PC-3 (cell line): Measurements from ENCODE around the gene SLC10A7.

Experiments
- EZH2 ChIP-seq: fragments of 300-600 bp; sonication (generic); IDR thresholded peaks from one replicate; pipeline ENCODE4 v1.6.1; 2017; ENCODE audit warnings: antibody characterized with exemption, mild to moderate bottlenecking, low read length; ENCODE audit not compliant: unreplicated experiment
- EZH2phosphoT487 ChIP-seq: fragments of 300-600 bp; sonication (generic); IDR thresholded peaks from 2 replicates; pipeline ENCODE4 v1.6.1; 2018; ENCODE audit warnings: mild to moderate bottlenecking, antibody characterized with exemption, low read length, borderline replicate concordance
- TF ChIP-seq, protein P1 (sequence below): fragments of 300-600 bp; sonication (generic); conservative IDR thresholded peaks from 2 replicates; pipeline ENCODE4 v1.5.1; 2017; ENCODE audit warnings: antibody characterized with exemption, low read depth, mild to moderate bottlenecking, low read length

DNA sequence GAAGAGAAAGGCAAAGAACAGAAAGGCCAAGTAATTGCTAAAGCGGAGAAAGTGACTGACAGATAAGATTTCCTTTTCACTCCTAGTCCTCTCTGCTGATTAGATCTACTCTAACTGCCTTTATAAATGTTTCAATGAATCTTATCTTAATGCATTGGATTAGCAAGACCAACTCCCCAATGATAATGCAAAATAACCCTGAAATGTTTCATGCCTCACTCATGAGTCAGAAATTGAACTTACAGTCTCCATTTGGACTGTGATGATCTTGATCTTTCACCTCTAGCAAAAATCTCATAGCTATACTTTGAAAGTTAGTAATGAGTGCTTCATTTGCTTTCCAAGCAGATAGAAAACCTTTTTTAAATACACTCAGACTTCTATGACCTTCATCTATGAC is 26.5 kb downstream of the SLC10A7 start:
- TF ChIP-seq, protein P1, sequence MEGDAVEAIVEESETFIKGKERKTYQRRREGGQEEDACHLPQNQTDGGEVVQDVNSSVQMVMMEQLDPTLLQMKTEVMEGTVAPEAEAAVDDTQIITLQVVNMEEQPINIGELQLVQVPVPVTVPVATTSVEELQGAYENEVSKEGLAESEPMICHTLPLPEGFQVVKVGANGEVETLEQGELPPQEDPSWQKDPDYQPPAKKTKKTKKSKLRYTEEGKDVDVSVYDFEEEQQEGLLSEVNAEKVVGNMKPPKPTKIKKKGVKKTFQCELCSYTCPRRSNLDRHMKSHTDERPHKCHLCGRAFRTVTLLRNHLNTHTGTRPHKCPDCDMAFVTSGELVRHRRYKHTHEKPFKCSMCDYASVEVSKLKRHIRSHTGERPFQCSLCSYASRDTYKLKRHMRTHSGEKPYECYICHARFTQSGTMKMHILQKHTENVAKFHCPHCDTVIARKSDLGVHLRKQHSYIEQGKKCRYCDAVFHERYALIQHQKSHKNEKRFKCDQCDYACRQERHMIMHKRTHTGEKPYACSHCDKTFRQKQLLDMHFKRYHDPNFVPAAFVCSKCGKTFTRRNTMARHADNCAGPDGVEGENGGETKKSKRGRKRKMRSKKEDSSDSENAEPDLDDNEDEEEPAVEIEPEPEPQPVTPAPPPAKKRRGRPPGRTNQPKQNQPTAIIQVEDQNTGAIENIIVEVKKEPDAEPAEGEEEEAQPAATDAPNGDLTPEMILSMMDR: no peak
- no peak for TF ChIP-seq EZH2
- TF ChIP-seq EZH2phosphoT487: no peak
